ENCODE results near the gene CTLA4.

Gene CTLA4

DNA sequence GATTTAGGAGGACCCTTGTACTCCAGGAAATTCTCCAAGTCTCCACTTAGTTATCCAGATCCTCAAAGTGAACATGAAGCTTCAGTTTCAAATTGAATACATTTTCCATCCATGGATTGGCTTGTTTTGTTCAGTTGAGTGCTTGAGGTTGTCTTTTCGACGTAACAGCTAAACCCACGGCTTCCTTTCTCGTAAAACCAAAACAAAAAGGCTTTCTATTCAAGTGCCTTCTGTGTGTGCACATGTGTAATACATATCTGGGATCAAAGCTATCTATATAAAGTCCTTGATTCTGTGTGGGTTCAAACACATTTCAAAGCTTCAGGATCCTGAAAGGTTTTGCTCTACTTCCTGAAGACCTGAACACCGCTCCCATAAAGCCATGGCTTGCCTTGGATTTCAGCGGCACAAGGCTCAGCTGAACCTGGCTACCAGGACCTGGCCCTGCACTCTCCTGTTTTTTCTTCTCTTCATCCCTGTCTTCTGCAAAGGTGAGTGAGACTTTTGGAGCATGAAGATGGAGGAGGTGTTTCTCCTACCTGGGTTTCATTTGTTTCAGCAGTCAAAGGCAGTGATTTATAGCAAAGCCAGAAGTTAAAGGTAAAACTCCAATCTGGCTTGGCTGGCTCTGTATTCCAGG is at the start of gene CTLA4:
TSS of gene CTLA4 (plus strand) at position 211 of the 640 bp plus-strand sequence. CDS start at position 383, 172 bp downstream.
- no peak within 1 kb of the TSS for H3K4me3 ChIP-seq (ENCODE audit: low read depth, low read length)
- TF ChIP-seq, protein P1, sequence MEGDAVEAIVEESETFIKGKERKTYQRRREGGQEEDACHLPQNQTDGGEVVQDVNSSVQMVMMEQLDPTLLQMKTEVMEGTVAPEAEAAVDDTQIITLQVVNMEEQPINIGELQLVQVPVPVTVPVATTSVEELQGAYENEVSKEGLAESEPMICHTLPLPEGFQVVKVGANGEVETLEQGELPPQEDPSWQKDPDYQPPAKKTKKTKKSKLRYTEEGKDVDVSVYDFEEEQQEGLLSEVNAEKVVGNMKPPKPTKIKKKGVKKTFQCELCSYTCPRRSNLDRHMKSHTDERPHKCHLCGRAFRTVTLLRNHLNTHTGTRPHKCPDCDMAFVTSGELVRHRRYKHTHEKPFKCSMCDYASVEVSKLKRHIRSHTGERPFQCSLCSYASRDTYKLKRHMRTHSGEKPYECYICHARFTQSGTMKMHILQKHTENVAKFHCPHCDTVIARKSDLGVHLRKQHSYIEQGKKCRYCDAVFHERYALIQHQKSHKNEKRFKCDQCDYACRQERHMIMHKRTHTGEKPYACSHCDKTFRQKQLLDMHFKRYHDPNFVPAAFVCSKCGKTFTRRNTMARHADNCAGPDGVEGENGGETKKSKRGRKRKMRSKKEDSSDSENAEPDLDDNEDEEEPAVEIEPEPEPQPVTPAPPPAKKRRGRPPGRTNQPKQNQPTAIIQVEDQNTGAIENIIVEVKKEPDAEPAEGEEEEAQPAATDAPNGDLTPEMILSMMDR (IDR thresholded peaks at IDR 0.05; ENCODE audit: borderline replicate concordance, insufficient read depth, low read depth, low read length), result no peak

DNA sequence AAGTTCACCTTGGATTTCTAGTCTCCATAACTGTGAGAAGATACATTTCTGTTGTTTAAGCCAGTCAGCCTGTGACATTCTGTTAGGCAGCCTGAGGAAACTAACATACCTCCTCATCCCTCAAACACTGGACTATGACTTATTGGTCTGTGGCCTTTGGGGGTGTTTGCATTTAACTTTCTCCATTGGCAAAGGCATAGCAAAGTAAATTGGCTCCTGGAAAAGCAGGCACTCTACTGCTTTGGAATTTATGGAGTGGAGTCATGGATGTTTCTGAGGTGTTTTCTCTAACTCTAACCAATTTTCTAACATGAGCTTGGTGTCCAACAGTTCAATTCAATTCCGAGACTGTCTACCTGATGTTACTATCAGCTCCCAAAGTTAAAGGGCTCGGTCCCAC is 48.9 kb upstream of the CTLA4 start:
- H3K4me3 ChIP-seq (ENCODE audit: low read depth, low read length), result no peak overlapping the region
- TF ChIP-seq, protein P1 (IDR thresholded peaks at IDR 0.05; ENCODE audit: borderline replicate concordance, insufficient read depth, low read depth, low read length), result no peak

DNA sequence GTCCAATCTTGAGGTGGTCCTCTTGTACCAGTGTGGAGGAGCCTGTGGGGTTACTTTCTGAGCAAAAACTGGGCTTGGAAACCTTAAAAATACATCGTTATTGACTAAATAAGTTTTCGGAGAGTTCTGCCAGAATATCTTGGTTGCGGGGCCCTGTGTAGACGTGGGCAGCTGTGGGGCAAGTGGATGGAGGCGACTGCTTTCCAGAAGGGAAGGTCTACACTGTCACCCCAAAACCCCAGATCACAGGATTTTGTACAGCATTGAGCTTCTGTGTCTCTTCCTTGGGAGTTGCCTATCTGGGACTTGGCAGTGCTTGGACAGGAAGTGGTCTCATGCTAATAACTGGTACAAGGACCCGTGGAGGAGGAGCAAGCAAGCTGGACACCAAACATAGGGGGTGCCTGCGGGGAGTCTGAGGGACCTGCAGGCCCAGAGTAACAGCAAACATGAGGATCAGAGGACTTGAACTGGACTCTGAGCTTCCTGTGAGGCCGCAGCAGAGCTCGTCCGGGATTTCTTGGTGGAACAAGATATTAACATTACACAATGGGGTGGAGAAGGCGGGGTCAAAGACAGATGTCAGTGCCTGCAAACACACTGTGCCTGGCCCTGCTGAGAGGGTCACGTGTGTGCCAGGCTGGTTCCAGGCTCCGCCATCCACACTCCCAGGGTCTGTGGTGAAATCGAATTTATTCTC is 48.0 kb upstream of the CTLA4 start:
- H3K4me3 ChIP-seq (ENCODE audit: low read depth, low read length), result no peak overlapping the region
- TF ChIP-seq, protein P1 (IDR thresholded peaks at IDR 0.05; ENCODE audit: borderline replicate concordance, insufficient read depth, low read depth, low read length), result no peak

DNA sequence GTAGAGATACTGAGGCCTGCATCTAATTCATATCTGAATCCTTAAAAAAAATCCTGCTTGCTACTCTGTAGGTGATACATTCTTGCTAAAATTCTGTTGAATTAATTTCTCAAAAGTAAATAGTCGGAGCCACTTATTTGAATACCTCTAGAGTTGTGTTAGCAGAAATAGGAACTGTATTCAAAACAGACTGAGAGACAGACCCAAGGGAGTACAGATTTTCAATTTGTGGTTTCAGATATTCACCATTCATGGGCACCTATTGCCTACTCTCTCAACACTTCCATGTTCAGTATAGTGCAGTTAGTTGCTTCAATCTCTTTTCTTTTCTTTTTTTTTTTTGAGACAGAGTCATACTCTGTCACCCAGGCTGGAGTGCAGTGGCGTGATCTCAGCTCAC is 46.6 kb upstream of the CTLA4 start:
- no peak overlapping the region for H3K4me3 ChIP-seq (ENCODE audit: low read depth, low read length)
- TF ChIP-seq, protein P1 (IDR thresholded peaks at IDR 0.05; ENCODE audit: borderline replicate concordance, insufficient read depth, low read depth, low read length), result no peak

DNA sequence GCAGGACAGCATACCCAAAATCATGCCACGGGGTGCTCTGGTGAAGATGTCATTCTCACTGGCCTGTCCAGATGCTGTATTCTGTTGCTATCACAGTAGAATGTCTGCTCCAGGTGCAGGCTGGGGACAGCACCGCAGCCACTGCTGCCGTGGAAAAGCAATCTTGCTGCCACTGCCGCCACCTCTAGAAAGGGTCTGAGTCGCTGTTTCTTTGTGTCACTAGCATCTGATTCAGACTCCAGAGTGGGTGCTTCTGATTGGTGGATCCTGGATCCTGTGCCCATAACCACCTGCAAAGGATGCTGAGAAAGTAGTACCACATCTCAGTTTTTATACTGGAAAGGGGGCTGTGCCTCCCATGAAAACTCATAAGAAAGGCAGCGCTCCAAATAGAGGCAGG is 45.3 kb upstream of the CTLA4 start:
- TF ChIP-seq, protein P1 (IDR thresholded peaks at IDR 0.05; ENCODE audit: borderline replicate concordance, insufficient read depth, low read depth, low read length), result no peak
- no peak overlapping the region for H3K4me3 ChIP-seq (ENCODE audit: low read depth, low read length)

DNA sequence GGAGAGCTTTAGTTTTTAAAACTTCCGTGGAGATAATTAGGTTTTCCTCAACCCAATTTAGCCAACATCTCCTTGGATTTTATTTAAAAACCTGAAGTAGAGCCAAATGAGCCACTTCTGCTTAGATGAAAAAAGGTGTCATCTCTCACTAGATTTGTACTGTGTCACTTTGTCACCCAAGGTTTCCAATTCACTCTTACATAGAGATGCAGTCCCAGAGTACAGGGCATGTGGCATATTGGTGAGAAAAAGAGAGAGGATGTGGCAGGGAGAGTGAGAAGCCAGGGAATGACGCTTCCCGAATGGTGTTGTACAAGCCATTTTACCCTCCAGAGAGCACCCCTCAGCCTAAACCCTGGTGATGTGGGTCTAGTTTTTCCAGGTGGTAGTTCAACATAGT is 44.4 kb upstream of the CTLA4 start:
- TF ChIP-seq, protein P1 (IDR thresholded peaks at IDR 0.05; ENCODE audit: borderline replicate concordance, insufficient read depth, low read depth, low read length), result no peak
- no peak overlapping the region for H3K4me3 ChIP-seq (ENCODE audit: low read depth, low read length)

DNA sequence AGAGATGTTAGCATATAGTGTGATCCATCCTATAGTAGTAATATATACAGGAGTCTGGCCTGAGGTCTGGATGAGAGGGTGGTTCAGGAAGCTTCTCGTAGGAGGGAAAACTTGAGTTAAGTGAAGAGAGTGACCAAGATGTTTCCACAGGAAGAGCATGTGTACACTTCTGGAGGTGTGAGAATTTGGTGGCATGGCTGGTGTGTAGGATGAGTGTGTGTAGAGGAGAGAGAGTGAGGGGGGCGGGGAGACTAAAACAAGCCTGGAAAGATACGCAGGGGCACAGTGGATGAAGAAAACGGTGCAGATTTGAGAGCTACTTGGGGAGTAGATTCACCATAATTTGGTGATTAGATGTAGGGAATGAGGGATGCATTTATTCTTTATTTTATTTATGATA is 43.5 kb upstream of the CTLA4 start:
- TF ChIP-seq, protein P1 (IDR thresholded peaks at IDR 0.05; ENCODE audit: borderline replicate concordance, insufficient read depth, low read depth, low read length), result no peak

More for the DNA sequence above, 43.5 kb upstream of the CTLA4 start:
- H3K4me3 ChIP-seq (ENCODE audit: low read depth, low read length), result no peak overlapping the region
